Type B pancreatic cell (in vitro differentiated cells): ENCODE results near the gene ARL3. TPM values are rescaled to one million over a fixed set of nuclear protein-coding genes. Genes with fewer than 3 reads are reported as not detected.
"Not testable (repeated sequence)": the region's sequence is repeated elsewhere in the genome, so short reads cannot be mapped to it uniquely, and the experiment has no call there.

Experiments
- DNase-seq: peaks from one replicate; pipeline ENCODE4 v3.0.0; 2021; ENCODE audit warnings: mixed read lengths; ENCODE audit not compliant: unreplicated experiment; ENCODE audit errors: extremely low spot score
- H3K27ac Mint-ChIP-seq: 2 replicates; pipeline ENCODE4 v1.8.0; 2021; ENCODE audit warnings: mild to moderate bottlenecking, mixed read lengths
- H3K27me3 Mint-ChIP-seq: 2 replicates; pipeline ENCODE4 v1.8.0; 2021; ENCODE audit warnings: mixed read lengths
- H3K36me3 Mint-ChIP-seq: 2 replicates; pipeline ENCODE4 v1.8.0; 2021; ENCODE audit warnings: mixed read lengths
- H3K4me1 Mint-ChIP-seq: one replicate; pipeline ENCODE4 v1.8.0; 2021; ENCODE audit warnings: mixed read lengths; ENCODE audit not compliant: unreplicated experiment
- H3K4me3 Mint-ChIP-seq: 2 replicates; pipeline ENCODE4 v1.8.0; 2021; ENCODE audit warnings: mild to moderate bottlenecking, mixed read lengths
- H3K9me3 Mint-ChIP-seq: 2 replicates; pipeline ENCODE4 v1.8.0; 2021; ENCODE audit warnings: mixed read lengths
- CTCF ChIP-seq: fragments of 200-600 bp; sonication (generic); conservative IDR thresholded peaks from 2 replicates; pipeline ENCODE4 v1.5.0; 2021; ENCODE audit warnings: antibody characterized with exemption, mild to moderate bottlenecking
- total RNA-seq: library from RNA; stranded (reverse); gene quantifications from 2 replicates; pipeline ENCODE4 v1.2.1, GENCODE V29; 2021; ENCODE audit warnings: low replicate concordance

The ARL3 gene
- total RNA-seq, 1 donor from 2014 or later = 15.8 TPM

GRCh38 chr10:102720775-102721301, 6.6 kb upstream of the ARL3 start:
- Mint-ChIP-seq H3K4me1 (peaks cover 42% of the 10 kb centered on the region), H3K4me3 (peak overlapping the region; percentile 53), H3K27me3 (no peaks in the 10 kb centered on the region), H3K27ac (peak overlapping the region; percentile 42), H3K36me3 (peaks cover 26% of the 10 kb centered on the region), H3K9me3 (no peaks in the 10 kb centered on the region)
- no peak for DNase-seq
- TF ChIP-seq CTCF = no peak

- no peaks in the 10 kb centered on the region for H3K27me3 Mint-ChIP-seq
- no peak for DNase-seq
- H3K27ac Mint-ChIP-seq = peak overlapping the region; percentile 42
- H3K4me1 Mint-ChIP-seq = peaks cover 46% of the 10 kb centered on the region
- peak overlapping the region; percentile 53 for H3K4me3 Mint-ChIP-seq
- no peaks in the 10 kb centered on the region for H3K9me3 Mint-ChIP-seq
- peaks cover 26% of the 10 kb centered on the region for H3K36me3 Mint-ChIP-seq
- TF ChIP-seq CTCF = no peak
Measured at GRCh38 chr10:102720337-102720736, 6.1 kb upstream of the ARL3 start.

GRCh38 chr10:102718220-102718619, 4.0 kb upstream of the ARL3 start:
- peaks cover 50% of the 10 kb centered on the region for H3K4me1 Mint-ChIP-seq
- H3K27me3 Mint-ChIP-seq = no peaks in the 10 kb centered on the region
- peak overlapping the region; percentile 87 for H3K27ac Mint-ChIP-seq
- peaks cover 15% of the 10 kb centered on the region for H3K36me3 Mint-ChIP-seq
- TF ChIP-seq CTCF = no peak
- H3K9me3 Mint-ChIP-seq = no peaks in the 10 kb centered on the region
- DNase-seq = no peak
- peak overlapping the region; percentile 78 for H3K4me3 Mint-ChIP-seq

GRCh38 chr10:102716900-102717565, 2.8 kb upstream of the ARL3 start:
- not testable (repeated sequence) for H3K27me3 Mint-ChIP-seq, DNase-seq, H3K9me3 Mint-ChIP-seq
- Mint-ChIP-seq H3K27ac (peak overlapping the region; percentile 87), H3K36me3 (peaks cover 15% of the 10 kb centered on the region), H3K4me1 (peaks cover 59% of the 10 kb centered on the region), H3K4me3 (peak overlapping the region; percentile 78)

GRCh38 chr10:102715880-102716279, 1.7 kb upstream of the ARL3 start:
- no peak for DNase-seq
- TF ChIP-seq CTCF = no peak
- H3K36me3 Mint-ChIP-seq = peaks cover 11% of the 10 kb centered on the region
- H3K9me3 Mint-ChIP-seq = no peaks in the 10 kb centered on the region
- peak overlapping the region; percentile 32 for H3K27ac Mint-ChIP-seq
- H3K27me3 Mint-ChIP-seq = no peaks in the 10 kb centered on the region
- peak overlapping the region; percentile 89 for H3K4me3 Mint-ChIP-seq
- peaks cover 56% of the 10 kb centered on the region for H3K4me1 Mint-ChIP-seq

GRCh38 chr10:102714621-102715455, 641 bp upstream of the ARL3 start, which contains the start of gene SFXN2:
SFXN2 (plus strand) TSS chr10:102714636; CDS start chr10:102726637, 12,001 bp downstream.
- peak within 1 kb of the TSS; percentile 89 for H3K4me3 Mint-ChIP-seq
- peak within 1 kb of the TSS; percentile 80 for H3K27ac Mint-ChIP-seq
- H3K4me1 Mint-ChIP-seq = peaks cover 58% of the 10 kb centered on the region
- no peaks in the 10 kb centered on the region for H3K27me3 Mint-ChIP-seq
- TF ChIP-seq CTCF = peak; percentile 13
- no peaks in the 10 kb centered on the region for H3K9me3 Mint-ChIP-seq
- no peak for DNase-seq
- H3K36me3 Mint-ChIP-seq = peaks cover 11% of the 10 kb centered on the region
